Upper lobe of left lung (tissue), 6 donors: Measurements from ENCODE around the gene NRXN3. TPM values are rescaled to one million over a fixed set of nuclear protein-coding genes. Genes with fewer than 3 reads are reported as not detected.

Source experiments
- ATAC-seq, 2 donors: fragments of 200-7000 bp; cut with Tn5 transposase; one replicate each; pipeline ENCODE4 v1.9.1; 2022; ENCODE audit warnings: mild to moderate bottlenecking in 2 of 2, moderate library complexity in 2 of 2; ENCODE audit not compliant: low FRiP score in 2 of 2
- DNase-seq, 2 donors: peaks; one replicate each; pipeline ENCODE4 v3.0.0-alpha.2; 2019 to 2020
- H3K27ac ChIP-seq, 4 donors: fragments of 200-600 bp; sonication (generic); one replicate each; pipeline ENCODE4 v1.5.1; 2016 to 2019
- H3K27me3 ChIP-seq, 4 donors: fragments of 200-600 bp; sonication (generic); one replicate each; pipeline ENCODE4 v1.5.1; 2017 to 2019
- H3K36me3 ChIP-seq, 4 donors: fragments of 200-600 bp; sonication (generic); one replicate each; pipeline ENCODE4 v1.5.1; 2016 to 2019
- H3K4me1 ChIP-seq, 4 donors: fragments of 200-600 bp; sonication (generic); one replicate each; pipeline ENCODE4 v1.5.1; 2018 to 2019
- H3K4me3 ChIP-seq, 4 donors: fragments of 200-600 bp; sonication (generic); one replicate each; pipeline ENCODE4 v1.5.1; 2017 to 2019; ENCODE audit warnings: mild to moderate bottlenecking in 2 of 4, moderate library complexity in 1 of 4
- H3K9me3 ChIP-seq, 4 donors: fragments of 200-600 bp; sonication (generic); one replicate each; pipeline ENCODE4 v1.5.1; 2018 to 2019
- CTCF ChIP-seq, 6 experiments: fragments of 450-650 bp in 4 of 6; fragments of 200-600 bp in 2 of 6; sonication (generic) in 2 of 6; IDR thresholded peaks; one replicate each; pipeline ENCODE4 v1.5.1; 2016 to 2019; ENCODE audit warnings: antibody characterized with exemption in 6 of 6
- EP300 ChIP-seq, 4 donors: sonication (generic); formaldehyde crosslinking; IDR thresholded peaks; one replicate each; pipeline ENCODE4 v1.5.1; 2017; ENCODE audit warnings: antibody characterized with exemption in 4 of 4, control low read depth in 2 of 4
- POLR2A ChIP-seq, 4 donors: fragments of 450-650 bp; IDR thresholded peaks; one replicate each; pipeline ENCODE4 v1.5.1; 2016 to 2017; ENCODE audit warnings: antibody characterized with exemption in 4 of 4, mild to moderate bottlenecking in 2 of 4
- POLR2AphosphoS5 ChIP-seq, 2 donors: sonication (generic); formaldehyde crosslinking; IDR thresholded peaks; one replicate each; pipeline ENCODE4 v1.5.1; 2017; ENCODE audit warnings: antibody characterized with exemption in 2 of 2
- WGBS, 2 donors: methylation state at CpG; one replicate each; pipeline ENCODE4 v1.1.5; 2017 to 2018; 5-methylcytosine and 5-hydroxymethylcytosine counted together
- total RNA-seq, 6 donors: library from RNA; depleted of rRNA in 4 of 6; stranded (reverse); fragments of >200 nt in 4 of 6; gene quantifications; one replicate each; pipeline versions ENCODE4 v1.1.0 to v1.2.1, GENCODE V29; 2016 to 2021
- donor health status: DM: no; HTN: no; CAD: no; lungs with moderate emphysema.
- donor health status: DM: no; HTN: yes; CAD: no; lungs with severe emphysema.

NRXN3 gene
- total RNA-seq, 6 donors from 2014 or later = 4.4 to 14.9 (median 7.2) TPM

- Histone ChIP-seq H3K27me3 (no peaks in the 10 kb centered on the region), H3K36me3 (no peaks in the 10 kb centered on the region), H3K27ac (no peak overlapping the region), H3K4me1 (no peaks in the 10 kb centered on the region), H3K9me3 (no peaks in the 10 kb centered on the region), H3K4me3 (no peak overlapping the region)
- ATAC-seq = no peak
- 63 to 66% methylated on average over 4 of the region's 4 CpGs for WGBS, 2 donors
- TF ChIP-seq CTCF (IDR thresholded peaks at IDR 0.05) (peak; percentile 15 to 52 (median 37)), POLR2A (IDR thresholded peaks at IDR 0.05) (no peak), POLR2AphosphoS5 (IDR thresholded peaks at IDR 0.05) (no peak), EP300 (IDR thresholded peaks at IDR 0.05) (no peak)
- no peak for DNase-seq
Measured at GRCh38 chr14:78758333-78758732, 588.2 kb downstream of the NRXN3 start.

- no peaks in the 10 kb centered on the region for H3K36me3 ChIP-seq
- WGBS, 2 donors = 92 to 99% methylated on average over 7 of the region's 7 CpGs
- H3K27me3 ChIP-seq = no peaks in the 10 kb centered on the region
- ATAC-seq (no peak), DNase-seq (no peak)
- no peaks in the 10 kb centered on the region for H3K9me3 ChIP-seq
- no peak for TF ChIP-seq POLR2AphosphoS5 (IDR thresholded peaks at IDR 0.05)
- TF ChIP-seq CTCF (IDR thresholded peaks at IDR 0.05) = no peak
- TF ChIP-seq POLR2A (IDR thresholded peaks at IDR 0.05) = no peak
- TF ChIP-seq EP300 (IDR thresholded peaks at IDR 0.05) = no peak
- H3K4me3 ChIP-seq = no peak overlapping the region
- no peaks in the 10 kb centered on the region for H3K4me1 ChIP-seq
- no peak overlapping the region for H3K27ac ChIP-seq
Measured at GRCh38 chr14:78762331-78762730, 592.2 kb downstream of the NRXN3 start.

GRCh38 chr14:78763746-78764145, 593.6 kb downstream of the NRXN3 start:
- no peak for DNase-seq
- WGBS, 2 donors = 65 to 100% methylated on average over 1 of the region's 1 CpG

GRCh38 chr14:78764240-78764639, 594.1 kb downstream of the NRXN3 start:
- WGBS, 2 donors = 27 to 39% methylated on average over 5 of the region's 5 CpGs
- TF ChIP-seq POLR2AphosphoS5 (IDR thresholded peaks at IDR 0.05) (no peak), EP300 (IDR thresholded peaks at IDR 0.05) (no peak), POLR2A (IDR thresholded peaks at IDR 0.05) (no peak), CTCF (IDR thresholded peaks at IDR 0.05) (no peak)
- Histone ChIP-seq H3K36me3 (no peaks in the 10 kb centered on the region), H3K27ac (no peak overlapping the region), H3K4me1 (no peaks in the 10 kb centered on the region), H3K27me3 (no peaks in the 10 kb centered on the region), H3K9me3 (no peaks in the 10 kb centered on the region), H3K4me3 (no peak overlapping the region)
- no peak for DNase-seq
- ATAC-seq = no peak

More at GRCh38 chr14:78763746-78764145, 593.6 kb downstream of the NRXN3 start:
- no peak overlapping the region for H3K27ac ChIP-seq
- no peak for ATAC-seq
- H3K4me1 ChIP-seq = no peaks in the 10 kb centered on the region
- TF ChIP-seq CTCF (IDR thresholded peaks at IDR 0.05) = no peak
- no peak for TF ChIP-seq POLR2A (IDR thresholded peaks at IDR 0.05)
- TF ChIP-seq POLR2AphosphoS5 (IDR thresholded peaks at IDR 0.05) = no peak
- TF ChIP-seq EP300 (IDR thresholded peaks at IDR 0.05) = no peak
- no peaks in the 10 kb centered on the region for H3K36me3 ChIP-seq
- H3K27me3 ChIP-seq = no peaks in the 10 kb centered on the region
- no peak overlapping the region for H3K4me3 ChIP-seq
- H3K9me3 ChIP-seq = no peaks in the 10 kb centered on the region

- ATAC-seq (no peak), DNase-seq (no peak)
- Histone ChIP-seq H3K9me3 (no peaks in the 10 kb centered on the region), H3K4me3 (no peak overlapping the region), H3K4me1 (no peaks in the 10 kb centered on the region), H3K36me3 (no peaks in the 10 kb centered on the region), H3K27ac (no peak overlapping the region), H3K27me3 (no peaks in the 10 kb centered on the region)
- TF ChIP-seq POLR2A (IDR thresholded peaks at IDR 0.05) (no peak), CTCF (IDR thresholded peaks at IDR 0.05) (no peak), POLR2AphosphoS5 (IDR thresholded peaks at IDR 0.05) (no peak), EP300 (IDR thresholded peaks at IDR 0.05) (no peak)
- 72 to 76% methylated on average over 4 of the region's 4 CpGs for WGBS, 2 donors
Measured at GRCh38 chr14:78764645-78765044, 594.5 kb downstream of the NRXN3 start.
